GM18526 (cell line): ENCODE results near the gene CADM1.

Experiments
- POLR2A ChIP-seq: IDR thresholded peaks from 3 replicates; pipeline ENCODE4 v1.6.1; 2011; ENCODE audit not compliant: insufficient read length; ENCODE audit errors: extremely low read depth

CADM1 gene

DNA sequence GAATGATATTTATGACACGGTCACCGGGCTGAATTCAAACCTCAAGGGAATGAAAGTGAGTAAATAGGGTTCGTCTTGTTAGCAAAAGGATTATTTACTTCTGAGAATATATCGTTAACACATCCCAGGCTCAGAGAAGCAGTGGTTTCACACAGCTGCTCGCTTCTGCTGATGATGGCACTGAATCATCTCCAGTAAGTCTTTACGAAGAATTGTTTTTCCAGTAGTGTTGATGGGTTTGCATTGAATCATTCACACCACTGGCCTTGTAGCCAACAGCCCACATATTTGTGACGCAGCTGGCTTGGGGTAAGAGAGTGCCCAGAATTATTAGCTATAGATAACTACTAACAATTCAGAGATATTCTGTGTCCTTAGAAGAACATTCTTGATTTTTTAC lies 236.3 kb downstream of the CADM1 start:
- TF ChIP-seq POLR2A, result no peak

DNA sequence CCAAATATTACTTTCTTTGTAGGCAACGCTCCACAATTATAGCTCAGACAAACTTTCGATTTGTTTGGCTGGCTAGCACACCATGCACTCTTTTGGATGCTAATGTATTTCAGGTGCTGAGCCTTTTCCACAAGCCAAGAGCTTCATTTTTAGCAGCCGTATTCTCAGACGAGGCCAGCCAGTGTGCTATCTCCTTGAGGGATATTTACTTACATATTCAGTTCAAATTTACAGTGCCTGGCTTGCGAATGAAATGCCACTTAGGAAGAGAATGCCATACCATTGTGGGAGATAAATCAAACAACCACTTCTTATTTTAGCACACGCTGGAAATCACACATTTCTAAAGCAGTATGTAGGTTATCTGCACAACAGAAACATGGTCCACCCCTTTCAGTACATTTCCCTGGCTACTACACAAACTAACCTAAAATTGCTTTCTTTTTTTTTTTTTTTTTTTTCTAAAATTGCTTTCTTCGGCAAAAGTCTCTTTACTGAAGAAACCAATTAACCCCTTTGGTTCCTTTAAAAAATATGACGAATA lies 236.9 kb downstream of the CADM1 start:
- no peak for TF ChIP-seq POLR2A

DNA sequence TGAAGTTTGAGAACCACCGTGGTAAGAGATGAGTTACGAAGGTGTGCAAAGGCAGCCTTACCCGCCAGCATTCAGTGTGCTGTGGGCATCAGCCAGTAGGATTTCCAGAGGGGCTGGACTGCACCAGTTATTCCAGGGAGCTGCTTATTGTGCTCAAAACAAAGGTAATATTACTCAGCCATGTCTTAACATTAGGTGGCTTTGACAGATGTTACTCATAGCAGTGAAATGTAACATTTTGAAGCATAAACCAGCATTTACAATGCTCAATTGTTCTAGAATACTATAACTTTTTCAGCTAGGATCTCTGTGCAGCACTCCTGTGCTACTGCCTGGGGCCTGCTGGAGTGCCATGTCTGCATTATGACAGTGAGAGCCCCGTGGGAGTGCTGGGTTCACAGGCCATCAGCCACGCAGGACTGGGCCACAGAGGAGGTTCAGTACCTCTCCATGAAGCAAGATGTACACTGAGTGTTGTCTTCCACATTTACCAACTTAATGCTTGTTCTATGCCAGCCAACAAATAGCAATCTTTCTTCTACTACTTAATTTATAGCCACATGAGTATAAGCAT lies 238.1 kb downstream of the CADM1 start:
- no peak for TF ChIP-seq POLR2A

DNA sequence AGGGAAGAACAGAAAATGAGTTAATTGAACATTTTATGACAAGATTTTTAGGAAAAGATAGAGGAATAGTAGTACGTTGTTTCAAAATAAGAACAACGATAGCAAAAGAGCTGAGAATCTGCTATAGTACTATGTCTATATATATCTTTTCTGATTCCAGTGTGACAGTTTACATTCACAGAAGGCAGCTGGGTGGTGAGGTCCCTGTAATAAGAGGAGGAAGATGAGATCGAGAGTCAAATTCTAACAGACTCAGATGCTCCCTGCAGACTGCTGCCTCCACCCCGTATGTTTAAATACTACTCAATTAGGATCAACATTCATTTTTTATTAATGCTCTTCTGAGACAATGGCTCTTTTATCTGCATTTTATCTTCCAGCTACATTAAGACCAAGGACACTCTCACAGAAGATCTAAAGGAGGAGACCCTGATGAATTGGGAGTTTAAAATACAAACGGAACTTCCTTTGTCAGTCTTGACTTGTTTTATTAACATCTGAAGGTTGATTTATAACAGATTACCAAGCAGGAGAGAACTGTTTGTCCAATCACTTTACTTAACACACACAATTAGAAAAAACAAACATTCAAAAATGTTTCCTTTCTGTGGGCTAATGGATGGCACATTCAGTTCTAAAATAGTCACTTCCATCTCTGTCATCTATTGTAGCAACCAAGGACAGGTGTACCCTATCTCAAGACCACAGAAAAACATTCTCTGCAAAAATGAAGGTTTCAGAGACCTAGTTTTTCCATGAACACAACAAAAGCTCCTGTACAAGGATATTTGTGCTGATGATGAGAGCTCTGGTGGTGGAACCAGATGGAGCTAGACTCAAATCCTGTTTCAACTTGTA lies 240.2 kb downstream of the CADM1 start:
- TF ChIP-seq POLR2A, result no peak

DNA sequence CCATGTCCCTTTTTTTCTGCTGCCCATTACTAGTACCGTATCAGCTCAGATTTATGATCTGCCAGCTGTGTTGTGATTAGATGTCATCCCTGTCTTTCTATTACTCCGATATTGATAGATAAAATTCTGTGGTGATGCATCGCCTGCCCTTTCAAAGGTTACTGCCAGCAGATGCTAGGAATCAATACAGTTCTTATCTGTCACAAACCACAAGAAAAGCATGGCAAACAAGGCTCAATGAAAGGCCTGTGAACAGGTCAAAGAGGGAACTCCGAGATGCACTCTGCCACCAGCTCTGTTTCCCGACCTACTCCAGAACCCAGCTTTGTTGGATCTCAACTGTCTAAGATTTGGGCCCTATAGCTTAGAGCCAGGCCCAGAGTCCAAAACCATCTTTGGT lies 246.0 kb downstream of the CADM1 start:
- TF ChIP-seq POLR2A, result no peak

- no peak for TF ChIP-seq POLR2A
These were observed 246.5 kb downstream of the CADM1 start for GRCh38 chr11:115257678-115258077.

GRCh38 chr11:115257270-115257669 lies 246.9 kb downstream of the CADM1 start:
- no peak for TF ChIP-seq POLR2A

GRCh38 chr11:115256397-115257197 lies 247.6 kb downstream of the CADM1 start:
- TF ChIP-seq POLR2A, result no peak

GRCh38 chr11:115255006-115255762 lies 249.0 kb downstream of the CADM1 start:
- TF ChIP-seq POLR2A, result no peak

GRCh38 chr11:115251126-115251525 lies 253.1 kb downstream of the CADM1 start:
- TF ChIP-seq POLR2A, result no peak

GRCh38 chr11:115249061-115249578 lies 255.1 kb downstream of the CADM1 start:
- no peak for TF ChIP-seq POLR2A

DNA sequence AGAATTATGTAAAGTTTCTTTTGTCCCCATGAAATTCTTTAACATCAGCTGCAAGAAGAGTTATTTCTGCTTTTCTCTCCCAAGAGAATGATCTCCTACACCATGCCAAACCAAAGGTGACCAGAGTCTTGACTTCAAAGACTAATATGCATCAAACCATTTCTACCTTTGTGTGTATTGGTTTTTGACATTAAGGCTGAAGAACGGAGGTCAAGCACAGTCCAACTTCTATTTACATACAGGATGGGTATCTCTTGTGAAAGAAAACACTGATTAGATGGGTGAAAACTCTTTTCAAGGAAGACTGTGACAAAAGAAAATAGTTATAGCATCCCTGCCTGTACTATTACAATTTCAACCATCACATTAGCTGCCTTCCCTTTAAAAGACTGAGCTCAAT lies 256.3 kb downstream of the CADM1 start:
- no peak for TF ChIP-seq POLR2A

GRCh38 chr11:115247361-115247760 lies 256.9 kb downstream of the CADM1 start:
- no peak for TF ChIP-seq POLR2A

- TF ChIP-seq POLR2A, result no peak
These were observed 259.5 kb downstream of the CADM1 start for GRCh38 chr11:115244758-115245157.

- TF ChIP-seq POLR2A, result no peak
These were observed 259.9 kb downstream of the CADM1 start for GRCh38 chr11:115244296-115244695.
